HUDEP-2 (cell line): ENCODE measurements around the gene CD1B.
"Not testable (repeated sequence)": the region's sequence is repeated elsewhere in the genome, so short reads cannot be mapped to it uniquely, and the experiment has no call there.

ENCODE experiments used
- DNase-seq, 76 experiments: peaks; one replicate each; lab custom pipeline; 2025; ENCODE audit not compliant: unreplicated experiment in 76 of 76; lab: John Stamatoyannopoulos, UW

The CD1B gene

GRCh38 chr1:158331481-158332150 lies at the start of gene CD1B:
CD1B (minus strand) TSS chr1:158331531; CDS start chr1:158331423, 108 bp downstream.
- DNase-seq, result no peak

DNA sequence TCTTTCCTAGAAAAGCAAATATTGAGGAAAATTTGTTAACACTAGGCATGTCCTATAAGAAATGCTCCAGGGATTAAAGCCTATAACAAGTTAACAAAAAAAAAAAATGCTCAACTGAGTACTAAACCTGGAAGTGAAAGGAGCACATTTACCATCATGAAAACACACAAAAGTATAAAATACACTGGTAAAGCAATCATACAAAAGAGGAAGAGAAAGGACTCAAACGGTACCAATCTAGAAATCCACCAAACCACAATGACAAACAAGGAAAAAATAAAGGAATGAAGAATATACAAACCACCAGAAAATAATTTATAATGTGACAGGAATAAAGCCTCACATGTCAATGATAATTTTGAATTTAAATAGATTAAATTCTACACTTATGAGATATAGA lies 43.5 kb upstream of the CD1B start:
- DNase-seq, result no peak

- DNase-seq, result not testable (repeated sequence)
Observed at GRCh38 chr1:158374101-158374500, 42.8 kb upstream of the CD1B start.

GRCh38 chr1:158371188-158371953 lies 40.0 kb upstream of the CD1B start:
- DNase-seq, result no peak

GRCh38 chr1:158366783-158367182 lies 35.5 kb upstream of the CD1B start:
- no peak for DNase-seq

- no peak for DNase-seq
Observed at GRCh38 chr1:158362941-158363340, 31.6 kb upstream of the CD1B start.

DNA sequence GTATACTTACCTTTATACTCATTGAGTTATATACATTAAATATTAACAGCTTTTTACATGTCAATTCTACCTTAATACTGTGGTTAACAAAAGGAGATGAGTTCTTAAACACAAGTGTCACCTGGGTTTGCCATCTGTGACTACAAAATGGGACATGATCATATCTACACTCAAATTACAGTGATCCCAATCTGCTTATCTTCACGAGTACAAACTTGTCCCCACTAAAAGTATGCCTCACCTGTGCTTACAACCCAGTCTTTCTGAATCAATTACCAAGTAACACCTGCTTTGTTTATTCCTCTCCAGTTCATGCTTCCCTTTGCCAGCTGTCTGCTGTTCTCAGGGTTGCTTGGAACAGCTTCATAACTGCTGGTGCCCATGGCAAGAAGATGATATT lies 31.2 kb upstream of the CD1B start:
- DNase-seq, result no peak

GRCh38 chr1:158357441-158357840 lies 26.1 kb upstream of the CD1B start:
- DNase-seq, result no peak

GRCh38 chr1:158356616-158357015 lies 25.3 kb upstream of the CD1B start:
- DNase-seq, result no peak

- no peak for DNase-seq
Observed at GRCh38 chr1:158355773-158356285, 24.5 kb upstream of the CD1B start.

DNA sequence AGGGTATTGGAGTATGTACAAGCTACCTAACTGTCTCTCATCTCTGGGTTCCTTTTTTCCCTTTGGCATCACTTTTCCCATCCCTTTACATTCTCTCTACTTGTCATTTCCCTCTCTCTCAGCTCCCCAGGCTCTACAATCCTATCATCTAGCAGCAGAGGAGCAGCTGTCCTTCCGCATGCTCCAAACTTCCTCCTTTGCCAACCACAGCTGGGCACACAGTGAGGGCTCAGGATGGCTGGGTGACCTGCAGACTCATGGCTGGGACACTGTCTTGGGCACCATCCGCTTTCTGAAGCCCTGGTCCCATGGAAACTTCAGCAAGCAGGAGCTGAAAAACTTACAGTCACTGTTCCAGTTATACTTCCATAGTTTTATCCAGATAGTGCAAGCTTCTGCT lies 22.9 kb upstream of the CD1B start:
- no peak for DNase-seq

DNA sequence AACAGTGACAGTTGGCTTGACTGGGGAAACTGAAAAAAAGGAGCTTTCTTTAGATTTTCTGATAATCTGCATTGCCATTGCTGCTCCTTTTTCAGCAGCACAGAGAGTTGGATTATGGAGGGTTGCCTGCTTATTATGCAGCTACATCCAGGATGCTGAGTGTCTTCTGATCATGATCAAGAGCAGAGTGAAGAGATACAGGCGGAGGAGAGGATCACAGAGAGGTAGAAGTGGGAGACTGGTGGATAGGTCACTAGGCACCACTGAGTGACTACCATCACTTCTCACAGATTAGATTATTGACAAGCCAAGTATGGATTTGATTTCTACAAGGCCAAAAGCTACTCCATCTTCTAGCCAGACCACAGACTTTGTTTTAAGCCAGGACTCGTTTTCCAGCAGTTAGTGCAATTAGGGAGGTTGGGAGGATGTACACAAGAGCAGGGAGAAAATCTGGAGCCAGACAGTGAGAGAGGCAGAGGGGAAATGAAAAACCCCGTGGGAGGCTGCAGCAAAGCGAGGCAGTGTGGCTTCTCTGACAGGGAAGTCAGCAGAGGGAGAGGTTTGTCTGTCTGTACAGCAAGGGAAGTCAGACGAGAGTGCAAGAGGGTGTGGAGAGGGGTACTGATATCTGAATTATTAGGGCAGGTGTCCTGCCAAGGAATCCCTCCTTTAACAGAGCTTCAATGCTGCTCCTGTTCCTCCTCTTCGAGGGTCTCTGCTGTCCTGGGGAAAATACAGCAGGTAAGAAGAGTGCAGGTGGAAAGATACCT lies 22.2 kb upstream of the CD1B start, which contains the start of gene CD1E:
TSS of gene CD1E (plus strand) at position 592 of the 773 bp plus-strand sequence. CDS start at position 687, 95 bp downstream.
- DNase-seq, result no peak

GRCh38 chr1:158348946-158349345 lies 17.6 kb upstream of the CD1B start:
- DNase-seq, result not testable (repeated sequence)

- not testable (repeated sequence) for DNase-seq
Observed at GRCh38 chr1:158336413-158336812, 5.1 kb upstream of the CD1B start.

- DNase-seq, result no peak
Observed at GRCh38 chr1:158335213-158335532, 3.8 kb upstream of the CD1B start.

- DNase-seq, result no peak
Observed at GRCh38 chr1:158334526-158335212, 3.3 kb upstream of the CD1B start.

DNA sequence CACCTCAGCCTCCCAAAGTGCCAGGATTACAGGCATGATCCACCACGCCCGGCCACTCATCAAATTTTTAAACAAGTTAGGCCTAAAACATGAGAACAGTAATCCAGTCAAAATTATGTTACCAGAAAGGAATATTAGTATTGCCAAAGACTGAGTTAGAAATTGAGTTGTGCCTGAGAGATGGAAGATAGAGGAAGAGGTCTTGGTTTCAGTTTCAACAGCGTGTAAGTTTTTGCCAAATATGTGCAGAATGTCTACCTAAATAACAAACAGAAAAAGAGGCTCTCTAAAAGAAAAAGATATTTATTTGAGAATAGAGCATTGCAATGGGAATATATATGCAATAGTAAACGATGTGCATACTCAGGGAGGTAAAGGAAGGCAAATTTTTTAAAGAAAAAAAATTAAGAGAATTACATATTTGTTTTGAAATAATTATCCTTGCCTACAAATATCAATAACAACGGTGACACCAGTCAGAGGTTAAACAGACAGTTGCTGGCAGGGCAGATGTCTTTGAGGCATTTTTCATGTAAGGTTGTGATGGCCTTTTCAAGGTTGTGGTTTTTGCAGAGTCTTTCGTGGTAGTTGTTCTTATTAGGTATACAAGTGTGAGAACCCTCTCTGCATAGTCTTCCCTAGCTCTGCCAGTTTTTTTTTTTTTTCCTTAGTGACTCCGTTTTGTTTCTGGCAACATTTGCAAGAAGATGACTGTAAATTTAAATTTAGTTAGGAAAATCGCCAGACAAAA lies 2.2 kb upstream of the CD1B start:
- no peak for DNase-seq

GRCh38 chr1:158331106-158331425 lies 265 bp downstream of the CD1B start:
- DNase-seq, result no peak

- DNase-seq, result no peak
Observed at GRCh38 chr1:158330391-158331105, 783 bp downstream of the CD1B start.
